Activated T-cell treated with anti-CD3 and anti-CD28 coated beads, Interleukin-2, amount 50 U/mL, for 4 hours (primary cell): ENCODE results near the gene PTF1A. TPM values are rescaled to one million over a fixed set of nuclear protein-coding genes. Genes with fewer than 3 reads are reported as not detected.

Source experiments
- ATAC-seq, 2 donors: fragments of 200-7000 bp; cut with Tn5 transposase; one replicate each; pipeline ENCODE4 v1.10.0; 2021
- DNase-seq: peaks from one replicate; pipeline ENCODE4 v3.0.0-alpha.2; 2020
- H3K27me3 Mint-ChIP-seq: one replicate; pipeline ENCODE4 v1.8.0; 2021; ENCODE audit warnings: low read depth, mixed read lengths
- H3K36me3 Mint-ChIP-seq: one replicate; pipeline ENCODE4 v1.8.0; 2022; ENCODE audit warnings: mixed read lengths; ENCODE audit not compliant: insufficient read depth
- H3K4me1 Mint-ChIP-seq: one replicate; pipeline ENCODE4 v1.8.0; 2021; ENCODE audit warnings: low read depth, mixed read lengths
- H3K4me3 Mint-ChIP-seq: one replicate; pipeline ENCODE4 v1.8.0; 2021; ENCODE audit warnings: mild to moderate bottlenecking, moderate library complexity, mixed read lengths
- H3K9me3 Mint-ChIP-seq: one replicate; pipeline ENCODE4 v1.8.0; 2021; ENCODE audit warnings: mixed read lengths
- total RNA-seq, 3 donors: library from RNA; stranded (reverse); gene quantifications; one replicate each; pipeline ENCODE4 v1.2.1, GENCODE V29; 2021

Gene PTF1A
- not detected for total RNA-seq

DNA sequence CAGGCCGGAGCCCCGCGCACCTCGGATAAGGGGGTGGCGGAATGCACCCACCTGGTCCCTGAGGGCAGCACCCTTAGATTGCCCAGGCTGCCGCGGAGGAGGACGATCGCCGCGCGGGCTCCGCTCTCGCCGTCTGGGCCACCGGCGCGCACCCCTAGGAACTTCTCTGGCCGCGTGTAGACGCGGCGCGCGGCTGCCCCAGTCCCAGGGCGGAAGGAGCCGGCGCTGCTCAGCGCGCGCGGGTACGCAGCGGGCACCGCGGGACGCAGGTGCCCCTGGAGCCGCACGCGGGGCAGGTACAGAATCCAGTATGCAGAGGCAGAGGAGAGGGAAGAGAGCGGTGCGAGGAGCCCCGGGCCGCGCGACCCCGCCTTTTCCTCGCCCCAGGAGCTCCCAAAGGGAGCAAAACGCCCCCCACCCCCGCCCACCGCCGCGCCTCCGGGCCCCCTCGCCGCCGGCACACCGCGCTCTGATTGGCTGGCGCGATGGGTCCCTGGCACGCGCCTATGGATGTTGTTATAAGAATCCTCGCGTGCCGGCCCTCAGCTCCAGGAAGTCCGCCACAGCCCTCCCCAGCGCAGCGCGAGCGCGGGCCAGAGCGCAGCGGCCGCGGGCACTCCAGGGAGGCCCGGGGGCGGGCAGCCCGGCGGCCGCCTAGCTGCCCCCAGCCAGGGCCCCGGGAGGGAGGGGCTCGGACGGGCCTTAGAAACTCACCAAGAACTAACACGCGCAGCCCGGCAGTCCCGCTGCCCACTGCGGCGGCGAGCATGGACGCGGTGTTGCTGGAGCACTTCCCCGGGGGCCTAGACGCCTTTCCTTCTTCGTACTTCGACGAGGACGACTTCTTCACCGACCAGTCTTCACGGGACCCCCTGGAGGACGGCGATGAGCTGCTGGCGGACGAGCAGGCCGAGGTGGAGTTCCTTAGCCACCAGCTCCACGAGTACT, at the start of gene PTF1A:
Gene PTF1A (plus strand): TSS at position 549 of the 948 bp plus-strand sequence. CDS start 219 bp downstream, at position 768.
- H3K4me3 Mint-ChIP-seq, result no peak within 1 kb of the TSS
- peak in 1 of 2 donors; percentile 20 for ATAC-seq
- peaks cover 72% of the 10 kb centered on the region for H3K27me3 Mint-ChIP-seq
- peaks cover 4% of the 10 kb centered on the region for H3K4me1 Mint-ChIP-seq
- DNase-seq, result no peak
- no peaks in the 10 kb centered on the region for H3K36me3 Mint-ChIP-seq
- no peaks in the 10 kb centered on the region for H3K9me3 Mint-ChIP-seq

- no peaks in the 10 kb centered on the region for H3K4me1 Mint-ChIP-seq
- DNase-seq (no peak), ATAC-seq (no peak)
- H3K36me3 Mint-ChIP-seq, result no peaks in the 10 kb centered on the region
- H3K9me3 Mint-ChIP-seq, result no peaks in the 10 kb centered on the region
- no peak overlapping the region for H3K4me3 Mint-ChIP-seq
- peaks cover 13% of the 10 kb centered on the region for H3K27me3 Mint-ChIP-seq
These were observed 45.9 kb upstream of the PTF1A start for GRCh38 chr10:23146258-23146657.

DNA sequence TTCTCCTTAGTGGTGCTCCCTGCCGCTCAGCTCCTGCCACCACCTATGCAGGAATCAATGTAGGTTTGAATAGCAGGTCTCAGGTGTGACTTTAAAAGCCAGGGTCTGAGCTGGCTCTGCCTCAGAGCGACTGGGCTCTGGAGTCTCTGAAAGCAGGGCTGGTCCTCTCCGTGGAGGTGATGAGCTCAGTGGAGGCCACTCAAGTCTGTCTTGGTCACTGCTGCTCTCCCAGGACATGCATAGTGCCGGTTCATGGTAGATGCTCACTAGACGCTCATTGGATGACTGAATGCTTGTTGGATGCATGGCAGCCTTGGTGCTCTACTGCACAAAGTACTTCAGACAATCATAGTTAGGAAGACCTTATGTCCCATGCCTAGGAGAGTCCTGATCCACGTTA, 45.1 kb upstream of the PTF1A start:
- Mint-ChIP-seq H3K27me3 (peaks cover 16% of the 10 kb centered on the region), H3K36me3 (no peaks in the 10 kb centered on the region), H3K4me1 (no peaks in the 10 kb centered on the region), H3K9me3 (no peaks in the 10 kb centered on the region), H3K4me3 (no peak overlapping the region)
- DNase-seq (no peak), ATAC-seq (no peak)

GRCh38 chr10:23148214-23148613, 43.9 kb upstream of the PTF1A start:
- Mint-ChIP-seq H3K9me3 (no peaks in the 10 kb centered on the region), H3K4me3 (no peak overlapping the region), H3K36me3 (no peaks in the 10 kb centered on the region), H3K27me3 (peaks cover 16% of the 10 kb centered on the region), H3K4me1 (no peaks in the 10 kb centered on the region)
- no peak for ATAC-seq
- no peak for DNase-seq

DNA sequence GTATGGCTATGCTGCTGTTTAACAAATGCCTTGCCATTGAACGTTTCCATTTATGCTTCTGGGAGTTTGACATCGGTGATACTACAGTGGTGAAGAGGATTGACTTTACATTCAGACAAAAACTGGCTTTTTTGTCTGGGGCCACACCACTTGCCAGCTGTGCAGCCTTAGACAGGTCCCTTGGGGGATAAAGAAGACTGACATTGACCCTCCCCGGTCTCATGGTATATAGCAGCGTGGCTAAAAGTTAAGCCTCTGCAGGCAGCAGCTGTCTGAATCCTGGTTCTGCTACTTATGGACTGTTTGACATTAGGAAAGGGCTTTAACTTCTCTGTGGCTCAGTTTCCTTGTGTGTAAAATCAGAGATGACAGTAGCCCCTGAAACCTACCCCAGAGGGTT, 42.0 kb upstream of the PTF1A start:
- Mint-ChIP-seq H3K4me3 (no peak overlapping the region), H3K27me3 (peaks cover 16% of the 10 kb centered on the region), H3K9me3 (no peaks in the 10 kb centered on the region), H3K4me1 (no peaks in the 10 kb centered on the region), H3K36me3 (no peaks in the 10 kb centered on the region)
- ATAC-seq, result no peak
- DNase-seq, result no peak

- Mint-ChIP-seq H3K4me1 (no peaks in the 10 kb centered on the region), H3K4me3 (no peak overlapping the region)
- no peak for DNase-seq
These were observed 41.5 kb upstream of the PTF1A start for GRCh38 chr10:23150610-23151009.

DNA sequence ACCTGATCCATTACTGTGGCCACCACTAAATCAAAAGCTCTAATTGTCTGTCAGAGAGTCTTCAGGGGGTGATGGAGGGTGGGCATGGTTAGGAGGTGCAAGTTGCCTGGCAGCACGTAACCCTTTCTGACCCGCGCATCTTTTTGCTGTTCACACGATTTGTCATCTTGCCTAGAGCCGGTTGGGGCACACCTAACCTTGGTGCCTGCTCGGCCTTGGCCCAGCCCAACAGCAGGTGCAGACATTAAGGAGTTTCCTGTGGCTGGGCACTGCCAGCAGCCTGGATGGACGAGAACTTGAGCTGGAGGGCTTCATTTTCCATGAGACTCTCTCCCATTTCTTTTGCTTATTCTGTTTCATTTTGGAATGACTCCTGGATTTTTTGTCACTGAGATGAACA, 41.0 kb upstream of the PTF1A start:
- ATAC-seq, result no peak
- Mint-ChIP-seq H3K9me3 (no peaks in the 10 kb centered on the region), H3K27me3 (peaks cover 17% of the 10 kb centered on the region), H3K36me3 (no peaks in the 10 kb centered on the region), H3K4me1 (no peaks in the 10 kb centered on the region), H3K4me3 (no peak overlapping the region)
- no peak for DNase-seq

More at GRCh38 chr10:23150610-23151009, 41.5 kb upstream of the PTF1A start:
- H3K27me3 Mint-ChIP-seq, result peaks cover 16% of the 10 kb centered on the region
- ATAC-seq, result no peak
- no peaks in the 10 kb centered on the region for H3K9me3 Mint-ChIP-seq
- no peaks in the 10 kb centered on the region for H3K36me3 Mint-ChIP-seq

GRCh38 chr10:23155169-23155568, 36.9 kb upstream of the PTF1A start:
- H3K4me1 Mint-ChIP-seq, result no peaks in the 10 kb centered on the region
- H3K36me3 Mint-ChIP-seq, result no peaks in the 10 kb centered on the region
- no peaks in the 10 kb centered on the region for H3K9me3 Mint-ChIP-seq
- H3K27me3 Mint-ChIP-seq, result peaks cover 43% of the 10 kb centered on the region
- H3K4me3 Mint-ChIP-seq, result no peak overlapping the region
- DNase-seq (no peak), ATAC-seq (no peak)

DNA sequence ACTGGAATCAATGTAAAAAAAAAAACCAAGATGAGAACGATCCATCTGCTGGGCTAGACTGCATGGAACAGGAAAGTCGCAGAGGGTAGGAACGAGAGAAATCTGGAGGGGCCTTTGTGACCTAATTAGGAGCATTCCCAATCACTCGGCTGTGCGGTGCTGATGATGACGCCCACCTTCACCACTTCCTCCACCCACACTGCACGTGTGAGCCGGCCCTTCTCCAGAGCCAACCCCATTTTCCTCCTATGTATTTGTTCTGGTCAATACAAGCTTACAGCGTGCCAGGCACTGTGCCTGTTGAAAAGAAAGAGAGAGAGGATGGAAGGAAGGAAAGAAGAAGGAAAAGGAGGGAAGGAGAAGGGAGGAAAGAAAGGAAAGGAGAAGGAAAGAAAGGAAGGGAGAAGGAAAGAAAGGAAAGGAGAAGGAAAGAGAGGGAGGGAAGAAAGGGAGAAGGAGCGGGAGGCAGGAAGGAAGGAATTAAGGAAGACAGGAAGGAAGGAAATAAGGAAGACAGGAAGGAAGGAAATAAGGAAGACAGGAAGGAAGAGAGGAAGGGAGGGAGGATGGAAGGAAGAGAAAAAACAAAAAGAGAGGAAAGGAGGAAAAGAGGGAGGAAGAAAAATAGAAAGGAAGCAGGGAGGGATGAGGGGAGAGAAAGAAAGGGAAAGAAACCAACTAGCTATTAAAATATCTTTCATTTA, 35.5 kb upstream of the PTF1A start:
- H3K36me3 Mint-ChIP-seq, result no peaks in the 10 kb centered on the region
- peaks cover 37% of the 10 kb centered on the region for H3K27me3 Mint-ChIP-seq
- no peaks in the 10 kb centered on the region for H3K9me3 Mint-ChIP-seq
- H3K4me1 Mint-ChIP-seq, result no peaks in the 10 kb centered on the region
- no peak overlapping the region for H3K4me3 Mint-ChIP-seq
- ATAC-seq, result no peak
- no peak for DNase-seq

- Mint-ChIP-seq H3K9me3 (no peaks in the 10 kb centered on the region), H3K4me3 (no peak overlapping the region), H3K27me3 (peaks cover 36% of the 10 kb centered on the region), H3K36me3 (no peaks in the 10 kb centered on the region), H3K4me1 (no peaks in the 10 kb centered on the region)
- DNase-seq, result no peak
- no peak for ATAC-seq
These were observed 34.9 kb upstream of the PTF1A start for GRCh38 chr10:23157239-23157681.

- ATAC-seq (peak; percentile 46 to 48), DNase-seq (no peak)
- Mint-ChIP-seq H3K27me3 (peaks cover 36% of the 10 kb centered on the region), H3K4me3 (no peak overlapping the region), H3K4me1 (no peaks in the 10 kb centered on the region), H3K36me3 (no peaks in the 10 kb centered on the region), H3K9me3 (no peaks in the 10 kb centered on the region)
These were observed 34.3 kb upstream of the PTF1A start for GRCh38 chr10:23157691-23158369.

DNA sequence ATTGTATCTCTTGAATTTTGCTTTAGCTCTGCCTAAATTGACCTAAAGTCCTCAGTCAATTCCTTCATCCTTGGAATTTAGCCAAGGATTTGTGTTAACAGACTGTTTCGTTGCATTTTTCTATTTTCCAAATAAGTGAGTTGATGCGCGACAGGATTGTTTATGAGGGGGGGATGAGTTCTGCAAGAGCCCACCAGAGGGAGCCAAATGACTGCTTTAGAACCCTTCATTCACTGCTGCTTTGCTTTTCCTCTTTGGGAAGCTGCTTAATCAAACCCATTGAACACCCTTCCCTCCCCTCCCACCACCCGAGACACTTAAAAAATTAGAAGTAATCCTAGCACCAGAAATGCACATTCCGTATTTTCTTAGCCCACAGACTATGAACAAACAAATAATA, 33.7 kb upstream of the PTF1A start:
- Mint-ChIP-seq H3K4me3 (no peak overlapping the region), H3K4me1 (no peaks in the 10 kb centered on the region), H3K36me3 (no peaks in the 10 kb centered on the region), H3K27me3 (peaks cover 36% of the 10 kb centered on the region), H3K9me3 (no peaks in the 10 kb centered on the region)
- DNase-seq, result peak; percentile 15
- peak; percentile 58 to 62 for ATAC-seq

- H3K27me3 Mint-ChIP-seq, result peaks cover 56% of the 10 kb centered on the region
- no peak overlapping the region for H3K4me3 Mint-ChIP-seq
- no peaks in the 10 kb centered on the region for H3K9me3 Mint-ChIP-seq
- ATAC-seq, result no peak
- no peaks in the 10 kb centered on the region for H3K36me3 Mint-ChIP-seq
- DNase-seq, result no peak
- peaks cover 7% of the 10 kb centered on the region for H3K4me1 Mint-ChIP-seq
These were observed 20.8 kb upstream of the PTF1A start for GRCh38 chr10:23171232-23171876.
